IMR-90 (cell line): ENCODE data around the gene GPR183. TPM values are rescaled to one million over a fixed set of nuclear protein-coding genes. Genes with fewer than 3 reads are reported as not detected.

Experiments
- ATAC-seq: fragments of 200-7000 bp; cut with Tn5 transposase; 2 replicates; pipeline ENCODE4 v1.9.1; 2020; ENCODE audit warnings: low read depth, mild to moderate bottlenecking, moderate library complexity
- BruUV-seq: library from RNA; stranded (reverse); fragments of 400-500 nt; replicated peaks from 2 replicates; lab custom pipeline; 2021; lab: Mats Ljungman, UMichigan
- CTCF ChIA-PET: fragments of 300-600 bp; formaldehyde crosslinking; extraction: SDS; loops from one replicate; lab custom pipeline; 2021; ENCODE audit warnings: antibody characterized with exemption; lab: Yijun Ruan, JAX
- POLR2A ChIA-PET: fragments of 300-600 bp; sonication (Branson Sonifier 250); formaldehyde crosslinking; loops from one replicate; lab custom pipeline; 2022; ENCODE audit warnings: antibody characterized with exemption; ENCODE audit not compliant: unreplicated experiment; lab: Charles Lee
- DNase-seq: peaks from one replicate; pipeline ENCODE4 v3.0.0; 2013
- H2AFZ ChIP-seq: replicated peaks from 2 replicates; pipeline ENCODE3; 2013; ENCODE audit warnings: low read length, mild to moderate bottlenecking; ENCODE audit not compliant: poor library complexity
- H2AK5ac ChIP-seq: 2 replicates; pipeline ENCODE4 v1.6.1; 2013; ENCODE audit warnings: low read depth, low read length, inconsistent platforms
- H2AK9ac ChIP-seq: replicated peaks from 2 replicates; pipeline ENCODE3; 2013; ENCODE audit warnings: mild to moderate bottlenecking, low read depth, low read length, moderate library complexity; ENCODE audit not compliant: poor library complexity
- H2BK120ac ChIP-seq: 2 replicates; pipeline ENCODE4 v1.6.1; 2013; ENCODE audit warnings: low read depth, low read length, inconsistent platforms
- H2BK15ac ChIP-seq: 3 replicates; pipeline ENCODE4 v1.6.1; 2013; ENCODE audit warnings: low read depth, low read length, inconsistent platforms
- H2BK20ac ChIP-seq: 2 replicates; pipeline ENCODE4 v1.6.1; 2013; ENCODE audit warnings: low read depth, mild to moderate bottlenecking, inconsistent platforms, low read length, moderate library complexity
- H2BK5ac ChIP-seq: 2 replicates; pipeline ENCODE4 v1.6.1; 2013; ENCODE audit warnings: mild to moderate bottlenecking, low read depth, low read length, inconsistent platforms; ENCODE audit not compliant: poor library complexity, severe bottlenecking
- H3K14ac ChIP-seq: replicated peaks from 2 replicates; pipeline ENCODE4 v1.6.1; 2013; ENCODE audit warnings: low read depth, low read length, inconsistent platforms
- H3K18ac ChIP-seq: 2 replicates; pipeline ENCODE4 v1.6.1; 2013; ENCODE audit warnings: low read depth, low read length, control low read depth
- H3K23ac ChIP-seq: 2 replicates; pipeline ENCODE4 v1.6.1; 2013; ENCODE audit warnings: low read depth, low read length, inconsistent platforms
- H3K27ac ChIP-seq: 2 replicates; pipeline ENCODE4 v1.5.1; 2013; ENCODE audit warnings: mild to moderate bottlenecking, control low read depth, low read length; ENCODE audit not compliant: insufficient read depth
- H3K27me3 ChIP-seq: 2 replicates; pipeline ENCODE4 v1.6.1; 2013; ENCODE audit warnings: low read length; ENCODE audit not compliant: control insufficient read depth, insufficient read depth
- H3K36me3 ChIP-seq: 2 replicates; pipeline ENCODE4 v1.6.1; 2013; ENCODE audit warnings: low read length, mixed read lengths; ENCODE audit not compliant: control insufficient read depth, insufficient read depth
- H3K4ac ChIP-seq: 2 replicates; pipeline ENCODE4 v1.6.1; 2013; ENCODE audit warnings: low read depth, low read length, inconsistent platforms
- H3K4me1 ChIP-seq: 2 replicates; pipeline ENCODE4 v1.6.1; 2013; ENCODE audit warnings: low read length, mixed read lengths; ENCODE audit not compliant: control insufficient read depth, insufficient read depth
- H3K4me2 ChIP-seq: 2 replicates; pipeline ENCODE4 v1.6.1; 2013; ENCODE audit warnings: low read depth, mild to moderate bottlenecking, control low read depth, low read length, moderate library complexity
- H3K4me3 ChIP-seq: 2 replicates; pipeline ENCODE4 v1.5.1; 2013; ENCODE audit warnings: low read depth, mild to moderate bottlenecking, control low read depth, low read length, moderate library complexity; ENCODE audit not compliant: insufficient read depth
- H3K56ac ChIP-seq: 2 replicates; pipeline ENCODE4 v1.6.1; 2013; ENCODE audit warnings: low read length, inconsistent platforms; ENCODE audit not compliant: insufficient read depth; ENCODE audit errors: extremely low read depth
- H3K79me1 ChIP-seq, 2 experiments: 2 replicates each; pipeline ENCODE4 v1.6.1; 2013; ENCODE audit warnings: low read length in 2 of 2, inconsistent platforms in 1 of 2, low read depth in 1 of 2
- H3K9ac ChIP-seq: 2 replicates; pipeline ENCODE4 v1.6.1; 2013; ENCODE audit warnings: low read depth, low read length, control low read depth
- H3K9me1 ChIP-seq: 2 replicates; pipeline ENCODE4 v1.6.1; 2013; ENCODE audit warnings: low read length, inconsistent platforms; ENCODE audit not compliant: insufficient read depth
- H3K9me3 ChIP-seq: 2 replicates; pipeline ENCODE4 v1.6.1; 2013; ENCODE audit warnings: low read length; ENCODE audit not compliant: control insufficient read depth, insufficient read depth
- H4K20me1 ChIP-seq: 2 replicates; pipeline ENCODE4 v1.6.1; 2013; ENCODE audit warnings: low read length, inconsistent platforms; ENCODE audit not compliant: insufficient read depth
- H4K5ac ChIP-seq: 2 replicates; pipeline ENCODE4 v1.6.1; 2013; ENCODE audit warnings: mild to moderate bottlenecking, low read depth, low read length, control low read depth
- H4K8ac ChIP-seq, 2 experiments: 2 replicates each; pipeline ENCODE4 v1.6.1; 2013; ENCODE audit warnings: low read depth in 2 of 2, low read length in 2 of 2, control low read depth in 1 of 2, inconsistent platforms in 1 of 2
- H4K91ac ChIP-seq: 2 replicates; pipeline ENCODE4 v1.6.1; 2013; ENCODE audit warnings: low read depth, low read length, inconsistent platforms; ENCODE audit not compliant: insufficient read depth
- BHLHE40 ChIP-seq: fragments of 150-350 bp; IDR thresholded peaks from 2 replicates; pipeline ENCODE4 v1.6.1; 2016; ENCODE audit warnings: mild to moderate bottlenecking, low read depth, low read length
- CEBPB ChIP-seq: IDR thresholded peaks from 2 replicates; pipeline ENCODE4 v1.6.1; 2012; ENCODE audit warnings: low read depth, low read length, improper control_type of control experiment
- CHD1 ChIP-seq: IDR thresholded peaks from 2 replicates; pipeline ENCODE4 v1.6.1; 2012; ENCODE audit warnings: low read depth, low read length, improper control_type of control experiment
- MAFK ChIP-seq: IDR thresholded peaks from 2 replicates; pipeline ENCODE4 v1.6.1; 2012; ENCODE audit warnings: low read depth, low read length, improper control_type of control experiment
- MAZ ChIP-seq: IDR thresholded peaks from 2 replicates; pipeline ENCODE4 v1.6.1; 2012; ENCODE audit warnings: low read depth, mild to moderate bottlenecking, low read length, improper control_type of control experiment, moderate library complexity, borderline replicate concordance
- RAD21 ChIP-seq: IDR thresholded peaks from 2 replicates; pipeline ENCODE4 v1.6.1; 2012; ENCODE audit warnings: low read length, improper control_type of control experiment
- RFX5 ChIP-seq: IDR thresholded peaks from 2 replicates; pipeline ENCODE4 v1.8.0; 2012; ENCODE audit warnings: low read depth, mild to moderate bottlenecking, low read length, moderate library complexity
- WGBS, 2 experiments: methylation state at CpG; one replicate each; pipeline versions ENCODE4 v1.1.5 to v1.1.7; 2013; ENCODE audit warnings: missing lambda C conversion rate in 2 of 2; ENCODE audit not compliant: insufficient read length in 1 of 2; ENCODE audit errors: extremely low coverage in 2 of 2; 5-methylcytosine and 5-hydroxymethylcytosine counted together
- dilution Hi-C: fragments of 300-500 bp; cut with HindIII; formaldehyde crosslinking; loops from one replicate; pipeline ENCODE4 v1.14.3; 2018; ENCODE audit warnings: low sequenced_read_pairs; ENCODE audit not compliant: unreplicated experiment
- in situ Hi-C: fragments of 300-500 bp; cut with MboI; formaldehyde crosslinking; loops from 3 replicates; pipeline ENCODE4 v1.14.3; 2019; ENCODE audit warnings: low sequenced_read_pairs, inconsistent platforms, mixed read lengths
- intact Hi-C: fragments of 100-400 bp; cut with micrococcal nuclease; formaldehyde crosslinking; loops from 2 replicates; pipeline ENCODE4 v1.10.0; 2022
- polyA plus RNA-seq, 3 experiments: library from polyadenylated mRNA; depleted of rRNA; stranded (reverse); fragments of >200 nt; gene quantifications; 2 replicates each; pipeline ENCODE4 v1.2.3, GENCODE V29; 2012; ENCODE audit warnings: low replicate concordance in 1 of 3
- total RNA-seq: library from RNA; depleted of rRNA; stranded (reverse); fragments of >200 nt; gene quantifications from 2 replicates; pipeline ENCODE4 v1.2.3, GENCODE V29; 2012

The GPR183 gene
- total and polyA plus RNA-seq, 2 of the 4 experiments (the other 2 are of a cell fraction): 0.18 to 0.31 TPM

GRCh38 chr13:99320693-99321481 lies 13.7 kb upstream of the GPR183 start:
- no peak overlapping the region for H4K5ac ChIP-seq
- H2BK15ac ChIP-seq: no peak overlapping the region
- no CpG with 5 or more reads among the region's 5 CpGs for WGBS, 2 experiments
- H2AK9ac ChIP-seq: no peak overlapping the region
- peaks cover 7% of the 10 kb centered on the region for H3K36me3 ChIP-seq
- no peak overlapping the region for H3K56ac ChIP-seq
- peaks cover 12% of the 10 kb centered on the region for H3K4me1 ChIP-seq
- no peak for ATAC-seq
- TF ChIP-seq CHD1 (no peak), CEBPB (peak; percentile 59; the same call in 1 of the 2 replicates), RAD21 (no peak), MAFK (peak; percentile 27; the same call in 1 of the 2 replicates), MAZ (no peak), RFX5 (no peak), BHLHE40 (no peak)
- no peaks in the 10 kb centered on the region for H3K27me3 ChIP-seq
- ChIA-PET CTCF (no interaction called here), POLR2A (no interaction called here)
- H2AFZ ChIP-seq: no peak overlapping the region
- in situ Hi-C loops: no loop called here
- peaks cover 8% of the 10 kb centered on the region for H3K9me1 ChIP-seq
- H2BK5ac ChIP-seq: no peak overlapping the region
- H3K4ac ChIP-seq: no peak overlapping the region
- no peak overlapping the region for H3K18ac ChIP-seq
- H3K4me2 ChIP-seq: no peak overlapping the region
- H4K91ac ChIP-seq: no peak overlapping the region
- dilution Hi-C loops: no loop called here
- H3K14ac ChIP-seq: no peak overlapping the region
- H4K20me1 ChIP-seq: peaks cover 3% of the 10 kb centered on the region; the same call in 1 of the 2 replicates
- BruUV-seq: no TSS peak
- H4K8ac ChIP-seq: no peak overlapping the region
- intact Hi-C loops: no loop called here
- H3K9me3 ChIP-seq: no peaks in the 10 kb centered on the region
- H3K4me3 ChIP-seq: no peak overlapping the region
- no peak overlapping the region for H2AK5ac ChIP-seq
- peaks cover 3 to 23% of the 10 kb centered on the region in 2 experiments; a peak in 2 of 4 replicates for H3K79me1 ChIP-seq
- no peak overlapping the region for H3K27ac ChIP-seq
- H3K23ac ChIP-seq: no peak overlapping the region
- H2BK120ac ChIP-seq: no peak overlapping the region
- H2BK20ac ChIP-seq: no peak overlapping the region
- no peak overlapping the region for H3K9ac ChIP-seq
- DNase-seq: peak; percentile 88
